Measurements from ENCODE around the gene TMEM252. TPM values are rescaled to one million over a fixed set of nuclear protein-coding genes. Genes with fewer than 3 reads are reported as not detected.

TMEM252 gene
- total RNA-seq, 1 donor from 2014 or later: not detected

DNA sequence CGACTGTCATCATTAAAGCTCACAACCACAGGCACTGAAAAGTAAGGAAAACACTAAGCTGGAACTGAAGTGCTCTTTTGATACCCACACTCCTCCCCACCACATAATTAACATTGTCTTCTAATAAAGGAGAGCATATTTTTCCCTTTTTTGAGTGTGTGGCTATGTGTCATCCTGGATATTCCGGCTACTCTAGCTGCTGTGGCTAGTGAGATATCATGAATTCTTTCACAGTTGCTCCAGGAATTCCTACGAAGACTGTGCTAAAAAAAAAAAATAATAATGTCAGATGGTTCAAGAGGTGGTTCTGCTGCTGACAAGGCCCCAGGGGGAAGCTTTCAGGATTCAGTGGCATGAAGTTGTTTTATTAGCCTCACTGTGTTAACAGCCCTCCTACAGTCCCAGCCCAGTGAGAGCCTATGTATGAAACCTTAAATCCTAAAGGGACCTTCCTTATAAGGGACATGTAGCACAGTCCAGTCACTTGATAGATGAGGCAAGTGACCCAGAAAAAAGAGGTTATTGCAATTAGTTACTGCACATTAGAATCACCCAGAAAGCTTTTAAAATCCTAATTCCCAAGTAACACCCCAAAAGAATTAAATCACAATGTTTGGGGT is 46.6 kb downstream of the TMEM252 start:
- Mint-ChIP-seq H3K27me3 (ENCODE audit: unreplicated experiment) (no peaks in the 10 kb centered on the region), H3K27ac (ENCODE audit: unreplicated experiment) (no peak overlapping the region), H3K4me3 (ENCODE audit: unreplicated experiment) (no peak overlapping the region)

DNA sequence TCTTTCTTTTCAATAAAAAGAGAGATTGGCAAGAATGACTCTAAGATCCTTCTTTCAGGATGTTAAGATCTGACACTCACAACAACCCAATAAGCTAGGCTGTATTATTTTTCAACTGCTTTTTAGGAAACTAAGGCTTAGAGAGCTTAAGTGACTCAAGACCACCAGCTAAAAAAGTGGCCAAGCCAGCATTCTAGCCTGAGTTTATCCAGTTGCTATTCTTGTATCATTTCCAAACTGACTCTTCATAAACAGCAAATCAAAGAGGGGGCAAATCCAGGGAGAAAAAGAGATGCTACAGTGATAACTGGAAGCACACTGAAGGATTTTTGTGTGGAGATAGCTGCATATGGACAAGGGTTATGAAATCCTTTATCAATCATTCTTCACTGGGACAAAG is 47.1 kb downstream of the TMEM252 start:
- TF ChIP-seq, protein P1, sequence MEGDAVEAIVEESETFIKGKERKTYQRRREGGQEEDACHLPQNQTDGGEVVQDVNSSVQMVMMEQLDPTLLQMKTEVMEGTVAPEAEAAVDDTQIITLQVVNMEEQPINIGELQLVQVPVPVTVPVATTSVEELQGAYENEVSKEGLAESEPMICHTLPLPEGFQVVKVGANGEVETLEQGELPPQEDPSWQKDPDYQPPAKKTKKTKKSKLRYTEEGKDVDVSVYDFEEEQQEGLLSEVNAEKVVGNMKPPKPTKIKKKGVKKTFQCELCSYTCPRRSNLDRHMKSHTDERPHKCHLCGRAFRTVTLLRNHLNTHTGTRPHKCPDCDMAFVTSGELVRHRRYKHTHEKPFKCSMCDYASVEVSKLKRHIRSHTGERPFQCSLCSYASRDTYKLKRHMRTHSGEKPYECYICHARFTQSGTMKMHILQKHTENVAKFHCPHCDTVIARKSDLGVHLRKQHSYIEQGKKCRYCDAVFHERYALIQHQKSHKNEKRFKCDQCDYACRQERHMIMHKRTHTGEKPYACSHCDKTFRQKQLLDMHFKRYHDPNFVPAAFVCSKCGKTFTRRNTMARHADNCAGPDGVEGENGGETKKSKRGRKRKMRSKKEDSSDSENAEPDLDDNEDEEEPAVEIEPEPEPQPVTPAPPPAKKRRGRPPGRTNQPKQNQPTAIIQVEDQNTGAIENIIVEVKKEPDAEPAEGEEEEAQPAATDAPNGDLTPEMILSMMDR (IDR thresholded peaks at IDR 0.05; ENCODE audit: unreplicated experiment): no peak
- Mint-ChIP-seq H3K27ac (ENCODE audit: unreplicated experiment) (no peak overlapping the region), H3K4me1 (ENCODE audit: unreplicated experiment) (peaks cover 7% of the 10 kb centered on the region), H3K27me3 (ENCODE audit: unreplicated experiment) (no peaks in the 10 kb centered on the region), H3K9me3 (ENCODE audit: unreplicated experiment) (no peaks in the 10 kb centered on the region), H3K4me3 (ENCODE audit: unreplicated experiment) (no peak overlapping the region), H3K36me3 (ENCODE audit: low read depth, unreplicated experiment) (no peaks in the 10 kb centered on the region)
- no peak for DNase-seq (ENCODE audit: low spot score)

More for the DNA sequence above, 46.6 kb downstream of the TMEM252 start:
- no peaks in the 10 kb centered on the region for H3K9me3 Mint-ChIP-seq (ENCODE audit: unreplicated experiment)
- TF ChIP-seq, protein P1 (IDR thresholded peaks at IDR 0.05; ENCODE audit: unreplicated experiment): no peak
- no peak for DNase-seq (ENCODE audit: low spot score)
- H3K4me1 Mint-ChIP-seq (ENCODE audit: unreplicated experiment): peaks cover 7% of the 10 kb centered on the region
- H3K36me3 Mint-ChIP-seq (ENCODE audit: low read depth, unreplicated experiment): no peaks in the 10 kb centered on the region

DNA sequence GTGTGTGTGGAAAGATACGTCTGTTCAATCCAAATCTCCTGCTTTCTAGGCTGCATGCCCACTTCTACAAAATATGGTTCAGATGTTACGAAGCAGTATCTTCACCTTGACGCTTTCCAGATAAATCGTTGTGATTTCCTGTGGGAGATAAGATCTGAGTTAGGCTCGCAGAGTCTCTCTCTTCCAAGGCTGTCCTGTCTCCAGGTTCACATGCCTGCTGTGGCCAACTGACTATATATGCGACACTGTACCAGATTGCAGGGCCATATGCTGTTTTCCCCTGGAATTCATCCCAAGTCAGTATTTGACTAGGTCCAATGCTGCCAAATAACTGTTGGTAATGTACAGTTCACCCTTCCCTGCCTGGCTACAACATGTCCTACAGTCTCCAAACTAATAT is 47.9 kb downstream of the TMEM252 start:
- no peaks in the 10 kb centered on the region for H3K36me3 Mint-ChIP-seq (ENCODE audit: low read depth, unreplicated experiment)
- no peak overlapping the region for H3K27ac Mint-ChIP-seq (ENCODE audit: unreplicated experiment)
- TF ChIP-seq, protein P1 (IDR thresholded peaks at IDR 0.05; ENCODE audit: unreplicated experiment): no peak
- DNase-seq (ENCODE audit: low spot score): no peak
- peaks cover 7% of the 10 kb centered on the region for H3K4me1 Mint-ChIP-seq (ENCODE audit: unreplicated experiment)
- no peak overlapping the region for H3K4me3 Mint-ChIP-seq (ENCODE audit: unreplicated experiment)
- H3K9me3 Mint-ChIP-seq (ENCODE audit: unreplicated experiment): no peaks in the 10 kb centered on the region
- no peaks in the 10 kb centered on the region for H3K27me3 Mint-ChIP-seq (ENCODE audit: unreplicated experiment)

DNA sequence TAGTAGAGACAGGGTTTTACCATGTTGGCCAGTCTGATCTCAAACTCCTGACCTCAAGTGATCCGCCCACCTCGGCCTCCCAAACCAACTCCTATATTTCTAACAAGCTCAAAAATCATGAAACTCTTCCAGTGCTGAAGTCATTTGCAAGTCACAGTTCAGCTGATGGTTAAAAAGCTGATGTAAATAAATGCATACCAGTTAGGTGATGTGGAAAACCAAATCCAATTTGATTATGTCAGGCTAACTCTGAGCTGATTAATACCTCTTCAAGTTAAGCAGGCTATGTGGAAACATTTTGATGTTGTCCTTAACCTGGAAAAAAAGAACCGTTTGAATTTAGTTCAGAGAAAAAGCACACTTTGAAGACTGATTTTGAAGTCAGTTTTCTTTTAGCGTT is 51.0 kb downstream of the TMEM252 start:
- H3K27me3 Mint-ChIP-seq (ENCODE audit: unreplicated experiment): no peaks in the 10 kb centered on the region
- TF ChIP-seq, protein P1 (IDR thresholded peaks at IDR 0.05; ENCODE audit: unreplicated experiment): no peak
- H3K4me1 Mint-ChIP-seq (ENCODE audit: unreplicated experiment): peaks cover 7% of the 10 kb centered on the region
- no peak overlapping the region for H3K27ac Mint-ChIP-seq (ENCODE audit: unreplicated experiment)
- H3K9me3 Mint-ChIP-seq (ENCODE audit: unreplicated experiment): no peaks in the 10 kb centered on the region
- no peaks in the 10 kb centered on the region for H3K36me3 Mint-ChIP-seq (ENCODE audit: low read depth, unreplicated experiment)
- no peak for DNase-seq (ENCODE audit: low spot score)
- no peak overlapping the region for H3K4me3 Mint-ChIP-seq (ENCODE audit: unreplicated experiment)

DNA sequence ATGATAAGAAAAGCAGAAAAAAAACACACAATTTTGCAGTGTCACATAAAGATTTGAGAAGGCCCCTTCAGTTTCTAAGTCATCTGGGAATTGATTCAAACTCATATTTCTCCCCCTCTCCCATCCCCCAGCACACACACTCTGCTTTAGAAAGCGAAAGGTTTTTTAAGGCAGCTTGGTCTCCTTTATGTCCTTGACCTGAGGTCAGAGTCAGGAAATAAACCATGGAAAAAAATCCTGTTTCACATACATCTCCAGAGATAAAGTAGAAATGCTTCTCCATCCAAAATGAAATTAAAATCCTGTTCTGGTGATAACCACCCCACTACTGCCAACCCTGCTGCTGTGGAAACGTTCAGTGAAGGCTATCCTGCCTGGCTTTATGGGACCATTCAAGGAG is 52.6 kb downstream of the TMEM252 start:
- H3K27me3 Mint-ChIP-seq (ENCODE audit: unreplicated experiment): peaks cover 2% of the 10 kb centered on the region
- H3K36me3 Mint-ChIP-seq (ENCODE audit: low read depth, unreplicated experiment): no peaks in the 10 kb centered on the region
- TF ChIP-seq, protein P1 (IDR thresholded peaks at IDR 0.05; ENCODE audit: unreplicated experiment): no peak
- H3K27ac Mint-ChIP-seq (ENCODE audit: unreplicated experiment): no peak overlapping the region
- peaks cover 7% of the 10 kb centered on the region for H3K4me1 Mint-ChIP-seq (ENCODE audit: unreplicated experiment)
- no peak overlapping the region for H3K4me3 Mint-ChIP-seq (ENCODE audit: unreplicated experiment)
- no peaks in the 10 kb centered on the region for H3K9me3 Mint-ChIP-seq (ENCODE audit: unreplicated experiment)
- DNase-seq (ENCODE audit: low spot score): no peak

Other genes starting within 250 kb of the TMEM252 start
- gene FOXD4L3, start 238.0 kb downstream of the TMEM252 start, total RNA-seq (ENCODE audit: unreplicated experiment): not detected
- gene PGM5, start 184.3 kb downstream of the TMEM252 start, total RNA-seq (ENCODE audit: unreplicated experiment): 1.2 TPM
- 1.8 TPM for gene PIP5K1B, start 164.4 kb upstream of the TMEM252 start, total RNA-seq (ENCODE audit: unreplicated experiment)